ENCODE measurements around the gene TMEM213.

The TMEM213 gene

DNA sequence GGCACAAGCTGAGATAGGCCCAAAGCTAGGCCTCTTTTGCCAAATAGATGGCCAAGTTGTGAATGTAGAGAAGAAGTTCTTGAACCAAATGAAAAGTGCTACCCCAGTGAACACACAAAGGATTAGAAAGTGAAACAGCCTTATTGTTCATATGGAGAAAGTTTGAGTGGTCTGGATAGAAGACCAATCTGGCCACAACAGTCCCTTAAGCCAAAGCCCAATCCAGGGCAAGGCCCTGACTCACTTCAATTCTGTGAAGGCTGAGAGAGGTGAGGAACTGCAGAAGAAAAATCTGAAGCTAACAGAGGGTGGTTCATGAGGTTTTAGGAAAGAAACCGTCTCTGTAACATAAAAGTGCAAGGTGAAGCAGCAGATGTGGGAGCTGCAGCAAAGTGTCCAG, 18.9 kb downstream of the TMEM213 start:
- TF ChIP-seq, protein P1, sequence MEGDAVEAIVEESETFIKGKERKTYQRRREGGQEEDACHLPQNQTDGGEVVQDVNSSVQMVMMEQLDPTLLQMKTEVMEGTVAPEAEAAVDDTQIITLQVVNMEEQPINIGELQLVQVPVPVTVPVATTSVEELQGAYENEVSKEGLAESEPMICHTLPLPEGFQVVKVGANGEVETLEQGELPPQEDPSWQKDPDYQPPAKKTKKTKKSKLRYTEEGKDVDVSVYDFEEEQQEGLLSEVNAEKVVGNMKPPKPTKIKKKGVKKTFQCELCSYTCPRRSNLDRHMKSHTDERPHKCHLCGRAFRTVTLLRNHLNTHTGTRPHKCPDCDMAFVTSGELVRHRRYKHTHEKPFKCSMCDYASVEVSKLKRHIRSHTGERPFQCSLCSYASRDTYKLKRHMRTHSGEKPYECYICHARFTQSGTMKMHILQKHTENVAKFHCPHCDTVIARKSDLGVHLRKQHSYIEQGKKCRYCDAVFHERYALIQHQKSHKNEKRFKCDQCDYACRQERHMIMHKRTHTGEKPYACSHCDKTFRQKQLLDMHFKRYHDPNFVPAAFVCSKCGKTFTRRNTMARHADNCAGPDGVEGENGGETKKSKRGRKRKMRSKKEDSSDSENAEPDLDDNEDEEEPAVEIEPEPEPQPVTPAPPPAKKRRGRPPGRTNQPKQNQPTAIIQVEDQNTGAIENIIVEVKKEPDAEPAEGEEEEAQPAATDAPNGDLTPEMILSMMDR (IDR thresholded peaks at IDR 0.05; ENCODE audit: insufficient read depth, low read length, missing control alignments), result no peak
- CTCF ChIA-PET, result no interaction called here
- DNase-seq (ENCODE audit: low read depth, low spot score), result no peak
- no peak overlapping the region for H3K4me3 ChIP-seq (ENCODE audit: low read depth, low read length)
- POLR2A ChIA-PET, result no interaction called here

DNA sequence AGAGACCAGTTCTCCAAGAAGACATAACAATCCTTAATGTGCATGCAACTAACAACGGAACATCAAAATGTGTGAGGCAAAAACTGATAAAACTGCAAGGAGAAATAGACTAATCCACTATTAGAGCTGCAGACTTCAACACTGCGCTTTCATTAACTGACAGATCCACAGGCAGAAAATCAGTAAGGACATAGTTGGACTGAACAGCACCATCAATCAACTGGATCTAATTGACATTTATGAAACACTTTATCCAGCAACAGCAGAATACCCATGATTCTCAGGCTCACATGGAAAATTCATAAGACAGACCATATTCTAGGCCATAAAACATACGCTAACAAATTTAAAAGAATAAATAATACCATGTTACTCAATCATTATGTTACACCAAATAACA, 21.8 kb downstream of the TMEM213 start:
- no peak for DNase-seq (ENCODE audit: low read depth, low spot score)
- TF ChIP-seq, protein P1 (IDR thresholded peaks at IDR 0.05; ENCODE audit: insufficient read depth, low read length, missing control alignments), result no peak
- no peak overlapping the region for H3K4me3 ChIP-seq (ENCODE audit: low read depth, low read length)
- ChIA-PET POLR2A (no interaction called here), CTCF (no interaction called here)

DNA sequence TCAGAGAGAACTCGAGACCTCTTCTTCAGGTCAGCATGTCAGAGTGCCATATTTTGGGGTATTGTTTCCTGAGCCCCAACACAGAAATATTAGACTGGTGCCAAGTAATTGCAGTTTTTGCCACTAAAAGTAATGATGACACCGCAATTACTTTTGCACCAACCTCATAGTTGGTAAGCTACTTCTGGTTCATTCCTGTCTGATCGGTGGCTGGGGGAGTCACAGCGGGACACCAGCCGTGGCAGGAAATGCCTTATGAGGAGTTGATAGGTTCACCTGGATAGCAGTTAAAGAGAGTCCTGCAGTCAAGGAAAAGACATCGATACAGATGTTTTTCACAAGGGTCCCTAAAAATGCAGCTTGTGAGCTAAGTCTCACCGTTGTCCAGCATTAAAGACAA, 24.1 kb downstream of the TMEM213 start:
- ChIA-PET CTCF (no interaction called here), POLR2A (no interaction called here)
- TF ChIP-seq, protein P1 (IDR thresholded peaks at IDR 0.05; ENCODE audit: insufficient read depth, low read length, missing control alignments), result no peak
- H3K4me3 ChIP-seq (ENCODE audit: low read depth, low read length), result no peak overlapping the region
- no peak for DNase-seq (ENCODE audit: low read depth, low spot score)

DNA sequence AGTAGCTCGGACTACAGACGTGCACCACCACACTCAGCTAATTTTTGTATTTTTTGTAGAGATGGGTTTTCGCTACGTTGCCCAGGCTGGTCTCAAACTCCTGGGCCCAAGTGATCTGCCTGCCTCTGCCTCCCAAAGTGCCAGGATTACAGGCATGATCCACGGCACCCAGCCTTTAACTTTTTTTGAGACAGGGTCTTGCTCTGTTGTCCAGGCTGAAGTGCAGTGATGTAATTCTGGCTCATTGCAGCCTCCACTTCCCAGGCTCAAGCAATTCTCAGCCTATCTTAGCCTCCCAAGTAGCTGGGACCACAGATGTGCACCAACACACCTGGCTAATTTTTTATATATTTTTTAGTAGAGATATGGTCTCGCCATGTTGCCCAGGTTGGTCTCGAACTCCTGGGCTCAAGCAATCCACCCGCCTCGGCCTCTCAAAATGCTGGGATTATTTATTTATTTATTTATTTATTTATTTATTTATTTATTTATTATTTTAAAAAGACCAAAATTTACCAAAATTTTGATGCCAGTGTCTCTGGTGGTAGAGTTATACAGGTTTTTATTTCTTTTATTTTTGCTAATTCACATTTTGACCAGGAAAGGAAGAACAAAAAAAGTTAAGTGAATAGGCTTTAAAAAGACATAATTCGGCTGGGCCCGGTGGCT, 25.2 kb downstream of the TMEM213 start:
- POLR2A ChIA-PET, result no interaction called here

DNA sequence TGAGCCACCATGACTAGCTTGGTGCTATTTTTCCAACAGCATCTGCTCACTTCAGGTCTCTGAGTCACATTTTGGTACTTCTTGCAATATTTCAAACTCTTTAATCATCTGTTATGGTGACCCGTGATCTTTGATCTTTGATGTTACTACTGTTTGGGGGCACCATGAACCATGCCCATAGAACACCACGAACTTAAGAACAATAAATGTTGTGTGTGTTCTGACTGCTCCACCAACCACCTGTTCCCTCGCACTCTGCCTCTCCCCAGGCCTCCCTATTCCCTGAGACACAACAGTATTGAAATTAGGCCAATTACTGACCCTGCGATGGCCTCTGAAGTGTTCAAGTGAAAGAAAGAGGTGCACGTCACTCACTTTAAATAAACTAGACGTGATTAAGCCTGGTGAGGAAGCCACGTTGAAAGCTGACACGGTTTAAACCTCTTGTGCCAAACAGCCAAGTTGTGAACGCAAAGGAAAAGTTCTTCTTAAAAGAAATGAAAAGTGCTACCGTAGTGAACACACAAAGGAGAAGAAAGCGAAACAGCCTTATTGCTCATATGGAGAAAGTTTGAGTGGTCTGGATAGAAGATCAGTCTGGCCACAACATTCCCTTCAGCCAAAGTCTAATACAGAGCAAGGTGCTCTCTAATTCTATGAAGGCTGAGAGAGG, 27.4 kb downstream of the TMEM213 start:
- POLR2A ChIA-PET, result no interaction called here
- H3K4me3 ChIP-seq (ENCODE audit: low read depth, low read length), result no peak overlapping the region
- TF ChIP-seq, protein P1 (IDR thresholded peaks at IDR 0.05; ENCODE audit: insufficient read depth, low read length, missing control alignments), result no peak
- DNase-seq (ENCODE audit: low read depth, low spot score), result no peak
- CTCF ChIA-PET, result no interaction called here

More for the DNA sequence above, 25.2 kb downstream of the TMEM213 start:
- TF ChIP-seq, protein P1 (IDR thresholded peaks at IDR 0.05; ENCODE audit: insufficient read depth, low read length, missing control alignments), result no peak
- no peak for DNase-seq (ENCODE audit: low read depth, low spot score)
- CTCF ChIA-PET, result no interaction called here
- H3K4me3 ChIP-seq (ENCODE audit: low read depth, low read length), result no peak overlapping the region

DNA sequence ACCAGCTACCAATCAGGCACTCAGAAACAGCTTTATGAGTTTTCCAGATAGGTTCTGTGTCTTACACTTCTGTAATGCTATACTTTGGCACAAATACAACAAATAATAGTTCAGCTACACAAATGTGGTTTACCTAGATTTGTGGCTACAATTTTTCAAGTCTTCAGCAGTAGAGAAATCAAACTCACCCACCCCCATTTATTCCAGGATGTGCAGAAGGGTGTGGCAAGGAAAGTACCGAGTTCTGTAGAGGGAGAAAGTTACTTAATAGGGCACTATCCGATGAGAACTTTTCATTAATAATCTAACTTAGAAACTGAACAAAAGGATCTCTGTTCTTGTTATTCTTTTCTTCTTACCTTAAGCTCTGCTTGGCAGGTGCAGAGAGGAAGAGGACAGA, 30.5 kb downstream of the TMEM213 start:
- ChIA-PET CTCF (no interaction called here), POLR2A (no interaction called here)
- no peak overlapping the region for H3K4me3 ChIP-seq (ENCODE audit: low read depth, low read length)
- no peak for DNase-seq (ENCODE audit: low read depth, low spot score)
- TF ChIP-seq, protein P1 (IDR thresholded peaks at IDR 0.05; ENCODE audit: insufficient read depth, low read length, missing control alignments), result no peak
